BLaER1 (cell line): ENCODE results near the gene TM7SF3.
"Not testable (repeated sequence)": the region's sequence is repeated elsewhere in the genome, so short reads cannot be mapped to it uniquely, and the experiment has no call there.

Source experiments
- H3K27ac ChIP-seq: shearing (Covaris generic); formaldehyde crosslinking; 2 replicates; pipeline ENCODE4 v1.8.1; 2022
- H3K27me3 ChIP-seq: shearing (Covaris generic); formaldehyde crosslinking; 2 replicates; pipeline ENCODE4 v1.8.1; 2022
- H3K36me3 ChIP-seq: shearing (Covaris generic); formaldehyde crosslinking; 2 replicates; pipeline ENCODE4 v1.8.1; 2022
- H3K4me1 ChIP-seq: shearing (Covaris generic); formaldehyde crosslinking; 2 replicates; pipeline ENCODE4 v1.8.1; 2022
- H3K4me2 ChIP-seq: shearing (Covaris generic); formaldehyde crosslinking; 2 replicates; pipeline ENCODE4 v1.8.1; 2022
- H3K4me3 ChIP-seq: shearing (Covaris generic); formaldehyde crosslinking; 2 replicates; pipeline ENCODE4 v1.8.1; 2022
- H3K9ac ChIP-seq: shearing (Covaris generic); formaldehyde crosslinking; 2 replicates; pipeline ENCODE4 v1.8.1; 2022
- H3K9me3 ChIP-seq: shearing (Covaris generic); formaldehyde crosslinking; 2 replicates; pipeline ENCODE4 v1.8.1; 2022
- H4K20me1 ChIP-seq: shearing (Covaris generic); formaldehyde crosslinking; 2 replicates; pipeline ENCODE4 v1.8.1; 2022
- Cebpa-rat ChIP-seq: shearing (Covaris generic); IDR thresholded peaks from 2 replicates; pipeline ENCODE4 v1.8.1; 2022

Gene TM7SF3

GRCh38 chr12:27018037-27018436, 3.9 kb upstream of the TM7SF3 start:
- TF ChIP-seq Cebpa-rat = no peak
- Histone ChIP-seq H3K9ac (no peak overlapping the region), H3K27ac (no peak overlapping the region), H3K4me2 (no peak overlapping the region), H3K36me3 (no peaks in the 10 kb centered on the region), H3K9me3 (no peaks in the 10 kb centered on the region), H3K27me3 (no peaks in the 10 kb centered on the region), H3K4me1 (peaks cover 34% of the 10 kb centered on the region), H3K4me3 (no peak overlapping the region), H4K20me1 (0 out of 2 replicates have a peak, but pooled peaks cover under 1% of the 10 kb centered on the region)

- H4K20me1 ChIP-seq, H3K9ac ChIP-seq, H3K27ac ChIP-seq, H3K27me3 ChIP-seq, H3K9me3 ChIP-seq, H3K4me3 ChIP-seq, H3K36me3 ChIP-seq, H3K4me2 ChIP-seq: not testable (repeated sequence)
- peaks cover 40% of the 10 kb centered on the region for H3K4me1 ChIP-seq
Measured at GRCh38 chr12:27017163-27017823, 3.1 kb upstream of the TM7SF3 start.

- H4K20me1 ChIP-seq = no peaks in the 10 kb centered on the region
- no peak overlapping the region for H3K4me3 ChIP-seq
- peak overlapping the region; percentile 89 for H3K4me2 ChIP-seq
- H3K36me3 ChIP-seq = 0 out of 2 replicates have a peak, but pooled peaks cover 5% of the 10 kb centered on the region
- H3K27ac ChIP-seq = no peak overlapping the region; the same call in 1 of the 2 replicates
- H3K9me3 ChIP-seq = no peaks in the 10 kb centered on the region
- no peak for TF ChIP-seq Cebpa-rat
- H3K27me3 ChIP-seq = no peaks in the 10 kb centered on the region
- peaks cover 49% of the 10 kb centered on the region for H3K4me1 ChIP-seq
- H3K9ac ChIP-seq = no peak overlapping the region
Measured at GRCh38 chr12:27015730-27016076, 1.5 kb upstream of the TM7SF3 start.

- Histone ChIP-seq H3K9ac (peak overlapping the region; percentile 86), H3K4me3 (peak overlapping the region; percentile 94), H4K20me1 (no peaks in the 10 kb centered on the region), H3K9me3 (no peaks in the 10 kb centered on the region), H3K27ac (peak overlapping the region; percentile 87), H3K36me3 (0 out of 2 replicates have a peak, but pooled peaks cover 5% of the 10 kb centered on the region), H3K4me2 (peak overlapping the region; percentile 89), H3K27me3 (no peaks in the 10 kb centered on the region), H3K4me1 (peaks cover 55% of the 10 kb centered on the region)
- TF ChIP-seq Cebpa-rat = no peak
Measured at GRCh38 chr12:27014859-27015729, 910 bp upstream of the TM7SF3 start.

- Histone ChIP-seq H4K20me1 (0 out of 2 replicates have a peak, but pooled peaks cover 5% of the 10 kb centered on the region), H3K9ac (peak overlapping the region; percentile 86), H3K27ac (peak overlapping the region; percentile 87)
Measured at GRCh38 chr12:27013611-27014084, 536 bp downstream of the TM7SF3 start.

GRCh38 chr12:27012982-27013255, 1.3 kb downstream of the TM7SF3 start:
- no peak overlapping the region for H3K27ac ChIP-seq
- H3K36me3 ChIP-seq = 0 out of 2 replicates have a peak, but pooled peaks cover 5% of the 10 kb centered on the region

More at GRCh38 chr12:27013611-27014084, 536 bp downstream of the TM7SF3 start:
- peak overlapping the region; percentile 94 for H3K4me3 ChIP-seq
- H3K4me2 ChIP-seq = peak overlapping the region; percentile 89
- peaks cover 60% of the 10 kb centered on the region for H3K4me1 ChIP-seq
- H3K36me3 ChIP-seq = 0 out of 2 replicates have a peak, but pooled peaks cover 5% of the 10 kb centered on the region
- TF ChIP-seq Cebpa-rat = no peak
- no peaks in the 10 kb centered on the region for H3K27me3 ChIP-seq
- no peaks in the 10 kb centered on the region for H3K9me3 ChIP-seq

GRCh38 chr12:27012239-27012981, 1.8 kb downstream of the TM7SF3 start:
- TF ChIP-seq Cebpa-rat = no peak
- Histone ChIP-seq H3K4me1 (peaks cover 60% of the 10 kb centered on the region), H3K9ac (no peak overlapping the region; the same call in 1 of the 2 replicates), H3K36me3 (0 out of 2 replicates have a peak, but pooled peaks cover 5% of the 10 kb centered on the region), H3K9me3 (no peaks in the 10 kb centered on the region), H3K27ac (no peak overlapping the region), H3K4me3 (peak overlapping the region; percentile 94; the same call in 1 of the 2 replicates), H4K20me1 (0 out of 2 replicates have a peak, but pooled peaks cover 9% of the 10 kb centered on the region), H3K27me3 (no peaks in the 10 kb centered on the region), H3K4me2 (peak overlapping the region; percentile 89)

More at GRCh38 chr12:27012982-27013255, 1.3 kb downstream of the TM7SF3 start:
- TF ChIP-seq Cebpa-rat = no peak
- H3K9ac ChIP-seq = peak overlapping the region; percentile 86
- H3K4me1 ChIP-seq = peaks cover 60% of the 10 kb centered on the region
- H3K4me2 ChIP-seq = peak overlapping the region; percentile 89
- H3K27me3 ChIP-seq = no peaks in the 10 kb centered on the region
- 0 out of 2 replicates have a peak, but pooled peaks cover 5% of the 10 kb centered on the region for H4K20me1 ChIP-seq
- no peaks in the 10 kb centered on the region for H3K9me3 ChIP-seq
- peak overlapping the region; percentile 94 for H3K4me3 ChIP-seq

- no peak overlapping the region for H3K9ac ChIP-seq
Measured at GRCh38 chr12:27009881-27010301, 4.3 kb downstream of the TM7SF3 start.

GRCh38 chr12:27008081-27008480, 6.1 kb downstream of the TM7SF3 start:
- no peaks in the 10 kb centered on the region for H3K9me3 ChIP-seq
- peaks cover 35% of the 10 kb centered on the region for H3K4me1 ChIP-seq
- no peak overlapping the region for H3K4me3 ChIP-seq
- no peak overlapping the region for H3K27ac ChIP-seq
- H3K9ac ChIP-seq = no peak overlapping the region
- no peak overlapping the region for H3K4me2 ChIP-seq
- H3K27me3 ChIP-seq = no peaks in the 10 kb centered on the region
- peaks cover 43% of the 10 kb centered on the region for H4K20me1 ChIP-seq
- no peak for TF ChIP-seq Cebpa-rat
- 0 out of 2 replicates have a peak, but pooled peaks cover 5% of the 10 kb centered on the region for H3K36me3 ChIP-seq

More at GRCh38 chr12:27009881-27010301, 4.3 kb downstream of the TM7SF3 start:
- no peaks in the 10 kb centered on the region for H3K27me3 ChIP-seq
- no peaks in the 10 kb centered on the region for H3K9me3 ChIP-seq
- peak overlapping the region; percentile 32; the same call in 1 of the 2 replicates for H3K4me2 ChIP-seq
- no peak overlapping the region for H3K27ac ChIP-seq
- peaks cover 44% of the 10 kb centered on the region for H3K4me1 ChIP-seq
- no peak overlapping the region for H3K4me3 ChIP-seq
- TF ChIP-seq Cebpa-rat = no peak
- H4K20me1 ChIP-seq = peaks cover 26% of the 10 kb centered on the region; the same call in 1 of the 2 replicates
- H3K36me3 ChIP-seq = 0 out of 2 replicates have a peak, but pooled peaks cover 5% of the 10 kb centered on the region
